H9 (cell line): ENCODE data around the gene CSF1. TPM values are rescaled to one million over a fixed set of nuclear protein-coding genes. Genes with fewer than 3 reads are reported as not detected.

Experiments used
- DNase-seq: peaks from one replicate; pipeline ENCODE4 v3.0.0-alpha.2; 2017
- H2AFZ ChIP-seq: one replicate; pipeline ENCODE4 v1.6.1; 2013; ENCODE audit warnings: mild to moderate bottlenecking, low read length, control low read depth, moderate library complexity
- H2AK5ac ChIP-seq: 2 replicates; pipeline ENCODE4 v1.6.1; 2013; ENCODE audit warnings: low read length, control low read depth, mixed read lengths; ENCODE audit not compliant: insufficient read length
- H2BK120ac ChIP-seq: one replicate; pipeline ENCODE4 v1.6.1; 2013; ENCODE audit warnings: low read depth, mild to moderate bottlenecking, low read length, control low read depth, inconsistent platforms; ENCODE audit not compliant: poor library complexity, severe bottlenecking
- H2BK12ac ChIP-seq: 2 replicates; pipeline ENCODE4 v1.6.1; 2013; ENCODE audit warnings: low read length, control low read depth, mixed read lengths, low read depth; ENCODE audit not compliant: insufficient read length
- H2BK15ac ChIP-seq: 2 replicates; pipeline ENCODE4 v1.6.1; 2013; ENCODE audit warnings: low read depth, low read length, control low read depth
- H2BK20ac ChIP-seq: one replicate; pipeline ENCODE4 v1.6.1; 2013; ENCODE audit warnings: low read depth, mild to moderate bottlenecking, low read length, control low read depth, inconsistent platforms; ENCODE audit not compliant: poor library complexity, severe bottlenecking
- H2BK5ac ChIP-seq: 2 replicates; pipeline ENCODE4 v1.6.1; 2013; ENCODE audit warnings: low read length, control low read depth, mixed read lengths; ENCODE audit not compliant: insufficient read length
- H3K14ac ChIP-seq: 2 replicates; pipeline ENCODE4 v1.6.1; 2013; ENCODE audit warnings: low read length, control low read depth; ENCODE audit not compliant: insufficient read depth
- H3K18ac ChIP-seq: 2 replicates; pipeline ENCODE4 v1.6.1; 2013; ENCODE audit warnings: low read depth, mild to moderate bottlenecking, mixed read lengths, low read length, control low read depth; ENCODE audit not compliant: insufficient read length
- H3K23ac ChIP-seq: 2 replicates; pipeline ENCODE4 v1.6.1; 2013; ENCODE audit warnings: low read length, control low read depth, mixed read lengths, low read depth; ENCODE audit not compliant: insufficient read length
- H3K23me2 ChIP-seq: 2 replicates; pipeline ENCODE4 v1.6.1; 2013; ENCODE audit warnings: low read depth, mild to moderate bottlenecking, mixed read lengths, low read length, control low read depth; ENCODE audit not compliant: insufficient read length, poor library complexity, severe bottlenecking
- H3K27ac ChIP-seq: 2 replicates; pipeline ENCODE4 v1.5.1; 2013; ENCODE audit warnings: low read length, control low read depth, mixed read lengths, low read depth; ENCODE audit not compliant: insufficient read length
- H3K27me3 ChIP-seq: 2 replicates; pipeline ENCODE4 v1.6.1; 2013; ENCODE audit warnings: low read length, control low read depth, inconsistent platforms; ENCODE audit not compliant: insufficient read depth
- H3K4ac ChIP-seq: 2 replicates; pipeline ENCODE4 v1.6.1; 2013; ENCODE audit warnings: low read depth, mild to moderate bottlenecking, control low read depth, inconsistent platforms, low read length, moderate library complexity
- H3K4me1 ChIP-seq: 2 replicates; pipeline ENCODE4 v1.6.1; 2013; ENCODE audit warnings: low read length, control low read depth, inconsistent platforms; ENCODE audit not compliant: insufficient read depth
- H3K4me2 ChIP-seq: 2 replicates; pipeline ENCODE4 v1.6.1; 2013; ENCODE audit warnings: low read length, control low read depth, mixed read lengths; ENCODE audit not compliant: insufficient read length, insufficient read depth
- H3K56ac ChIP-seq: 2 replicates; pipeline ENCODE4 v1.6.1; 2013; ENCODE audit warnings: low read depth, mild to moderate bottlenecking, mixed read lengths, low read length, control low read depth; ENCODE audit not compliant: insufficient read length
- H3K79me1 ChIP-seq: 2 replicates; pipeline ENCODE4 v1.6.1; 2013; ENCODE audit warnings: low read depth, mild to moderate bottlenecking, moderate library complexity, low read length, control low read depth, inconsistent platforms; ENCODE audit not compliant: insufficient read depth, poor library complexity, severe bottlenecking
- H3K79me2 ChIP-seq: 2 replicates; pipeline ENCODE4 v1.6.1; 2013; ENCODE audit warnings: low read length, control low read depth, inconsistent platforms; ENCODE audit not compliant: insufficient read depth
- H3K9ac ChIP-seq: 2 replicates; pipeline ENCODE4 v1.6.1; 2013; ENCODE audit warnings: low read length, control low read depth, mixed read lengths; ENCODE audit not compliant: insufficient read length; ENCODE audit errors: extremely low read depth
- H3K9me3 ChIP-seq: one replicate; pipeline ENCODE4 v1.6.1; 2013; ENCODE audit warnings: low read depth, low read length, inconsistent platforms; ENCODE audit not compliant: control insufficient read depth
- H3T11ph ChIP-seq: one replicate; pipeline ENCODE4 v1.6.1; 2013; ENCODE audit warnings: mild to moderate bottlenecking, low read length, control low read depth, inconsistent platforms
- H4K20me1 ChIP-seq: one replicate; pipeline ENCODE4 v1.6.1; 2013; ENCODE audit not compliant: control insufficient read depth, insufficient read length, insufficient read depth
- H4K5ac ChIP-seq: 2 replicates; pipeline ENCODE4 v1.6.1; 2013; ENCODE audit warnings: low read depth, mild to moderate bottlenecking, mixed read lengths, low read length, control low read depth; ENCODE audit not compliant: insufficient read length
- H4K8ac ChIP-seq: replicated peaks from 2 replicates; pipeline ENCODE4 v1.6.1; 2013; ENCODE audit warnings: low read length, control low read depth, mixed read lengths, low read depth; ENCODE audit not compliant: insufficient read length
- H4K91ac ChIP-seq: 2 replicates; pipeline ENCODE4 v1.6.1; 2013; ENCODE audit warnings: low read depth, mild to moderate bottlenecking, moderate library complexity, mixed read lengths, low read length, control low read depth; ENCODE audit not compliant: insufficient read length
- H3K27ac Mint-ChIP-seq, 3 experiments: 2 replicates in 2 of 3; 3 replicates in 1 of 3; pipeline ENCODE4 v1.8.0; 2020 to 2021; ENCODE audit warnings: mixed read lengths in 3 of 3, mild to moderate bottlenecking in 1 of 3, moderate library complexity in 1 of 3
- H3K27me3 Mint-ChIP-seq: 2 replicates; pipeline ENCODE4 v1.8.0; 2021; ENCODE audit warnings: low read depth, mild to moderate bottlenecking, moderate library complexity, mixed read lengths
- H3K36me3 Mint-ChIP-seq, 3 experiments: 2 replicates in 2 of 3; 3 replicates in 1 of 3; pipeline ENCODE4 v1.8.0; 2020 to 2021; ENCODE audit warnings: low read depth in 3 of 3, mixed read lengths in 3 of 3; ENCODE audit not compliant: insufficient read depth in 1 of 3
- H3K4me1 Mint-ChIP-seq, 2 experiments: 2 replicates each; pipeline ENCODE4 v1.8.0; 2020; ENCODE audit warnings: mixed read lengths in 2 of 2
- H3K4me3 Mint-ChIP-seq, 2 experiments: 2 replicates in 1 of 2; 3 replicates in 1 of 2; pipeline ENCODE4 v1.8.0; 2020 to 2021; ENCODE audit warnings: mild to moderate bottlenecking in 2 of 2, mixed read lengths in 2 of 2, moderate library complexity in 1 of 2
- H3K9me3 Mint-ChIP-seq, 2 experiments: 2 replicates in 1 of 2; 3 replicates in 1 of 2; pipeline ENCODE4 v1.8.0; 2020; ENCODE audit warnings: mild to moderate bottlenecking in 2 of 2, mixed read lengths in 2 of 2, moderate library complexity in 1 of 2
- CTCF ChIP-seq: fragments of 200-600 bp; sonication (generic); conservative IDR thresholded peaks from 3 replicates; pipeline ENCODE4 v1.8.0; 2021; ENCODE audit warnings: antibody characterized with exemption, mild to moderate bottlenecking
- total RNA-seq: library from RNA; stranded (reverse); gene quantifications from 2 replicates; pipeline ENCODE4 v1.2.1, GENCODE V29; 2021

The CSF1 gene
- total RNA-seq, 1 experiment from 2014 or later, result 2.3 TPM

- Histone ChIP-seq H3K9me3 (no peaks in the 10 kb centered on the region), H2AFZ (no peak overlapping the region), H4K5ac (no peak overlapping the region), H4K91ac (no peak overlapping the region), H4K20me1 (no peaks in the 10 kb centered on the region), H4K8ac (no peak overlapping the region), H3K27ac (no peak overlapping the region), H2BK20ac (no peak overlapping the region), H3K27me3 (no peaks in the 10 kb centered on the region), H3K56ac (no peak overlapping the region), H3K23ac (no peak overlapping the region), H2BK5ac (no peak overlapping the region), H3K4me2 (no peak overlapping the region), H3K9ac (no peak overlapping the region), H3K23me2 (no peaks in the 10 kb centered on the region), H3T11ph (no peak overlapping the region), H3K79me2 (no peaks in the 10 kb centered on the region), H3K18ac (no peak overlapping the region), H3K4me1 (peaks cover 2% of the 10 kb centered on the region; the same call in 1 of the 2 replicates), H2BK12ac (no peak overlapping the region), H3K14ac (no peak overlapping the region), H3K4ac (no peak overlapping the region), H2BK15ac (no peak overlapping the region), H2BK120ac (no peak overlapping the region), H3K79me1 (no peaks in the 10 kb centered on the region), H2AK5ac (no peak overlapping the region)
- Mint-ChIP-seq H3K27me3 (peaks cover 8% of the 10 kb centered on the region), H3K36me3 (no peaks in the 10 kb centered on the region), H3K27ac (no peak overlapping the region), H3K4me1 (peaks cover 6 to 7% of the 10 kb centered on the region in 2 experiments), H3K9me3 (no peaks in the 10 kb centered on the region), H3K4me3 (no peak overlapping the region)
- no peak for TF ChIP-seq CTCF
- no peak for DNase-seq
Measured at GRCh38 chr1:109948285-109948630, 37.6 kb downstream of the CSF1 start.
